ENCODE measurements around the gene SLITRK3. TPM values are rescaled to one million over a fixed set of nuclear protein-coding genes. Genes with fewer than 3 reads are reported as not detected.

The SLITRK3 gene
- total and polyA plus RNA-seq, 8 donors = 0.02 to 0.12 (median 0.03) TPM; not detected in 4

DNA sequence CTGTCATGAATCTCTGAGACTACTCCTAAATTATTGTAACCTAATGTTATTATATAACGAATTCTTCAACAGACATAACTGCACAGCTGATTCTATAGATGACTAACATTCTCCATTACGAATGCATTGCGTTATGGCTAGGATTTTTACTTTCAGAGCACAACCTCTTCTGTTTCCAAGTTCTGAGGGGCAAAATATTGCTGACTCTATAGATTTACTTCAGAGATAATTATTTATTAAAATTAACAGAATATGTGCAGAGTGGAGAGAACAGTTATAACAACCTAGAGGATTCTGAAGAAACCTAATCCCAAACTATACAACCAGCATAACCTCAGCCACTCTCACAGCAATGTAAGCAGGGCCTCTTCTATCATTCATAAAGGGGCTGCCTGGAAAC is 25.9 kb downstream of the SLITRK3 start:
- TF ChIP-seq, protein P1, sequence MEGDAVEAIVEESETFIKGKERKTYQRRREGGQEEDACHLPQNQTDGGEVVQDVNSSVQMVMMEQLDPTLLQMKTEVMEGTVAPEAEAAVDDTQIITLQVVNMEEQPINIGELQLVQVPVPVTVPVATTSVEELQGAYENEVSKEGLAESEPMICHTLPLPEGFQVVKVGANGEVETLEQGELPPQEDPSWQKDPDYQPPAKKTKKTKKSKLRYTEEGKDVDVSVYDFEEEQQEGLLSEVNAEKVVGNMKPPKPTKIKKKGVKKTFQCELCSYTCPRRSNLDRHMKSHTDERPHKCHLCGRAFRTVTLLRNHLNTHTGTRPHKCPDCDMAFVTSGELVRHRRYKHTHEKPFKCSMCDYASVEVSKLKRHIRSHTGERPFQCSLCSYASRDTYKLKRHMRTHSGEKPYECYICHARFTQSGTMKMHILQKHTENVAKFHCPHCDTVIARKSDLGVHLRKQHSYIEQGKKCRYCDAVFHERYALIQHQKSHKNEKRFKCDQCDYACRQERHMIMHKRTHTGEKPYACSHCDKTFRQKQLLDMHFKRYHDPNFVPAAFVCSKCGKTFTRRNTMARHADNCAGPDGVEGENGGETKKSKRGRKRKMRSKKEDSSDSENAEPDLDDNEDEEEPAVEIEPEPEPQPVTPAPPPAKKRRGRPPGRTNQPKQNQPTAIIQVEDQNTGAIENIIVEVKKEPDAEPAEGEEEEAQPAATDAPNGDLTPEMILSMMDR (IDR thresholded peaks at IDR 0.05) = no peak
- 89 to 96% methylated on average over 3 of the region's 3 CpGs for WGBS, 2 donors
- Histone ChIP-seq H3K4me1 (no peaks in the 10 kb centered on the region), H3K4me3 (no peak overlapping the region), H3K27me3 (no peaks in the 10 kb centered on the region), H3K27ac (no peak overlapping the region), H3K36me3 (no peaks in the 10 kb centered on the region), H3K9me3 (no peaks in the 10 kb centered on the region)
- FAIRE-seq (no peak), ATAC-seq (no peak), DNase-seq (no peak)
- intact Hi-C loops (cut with DNase I) = no loop called here

DNA sequence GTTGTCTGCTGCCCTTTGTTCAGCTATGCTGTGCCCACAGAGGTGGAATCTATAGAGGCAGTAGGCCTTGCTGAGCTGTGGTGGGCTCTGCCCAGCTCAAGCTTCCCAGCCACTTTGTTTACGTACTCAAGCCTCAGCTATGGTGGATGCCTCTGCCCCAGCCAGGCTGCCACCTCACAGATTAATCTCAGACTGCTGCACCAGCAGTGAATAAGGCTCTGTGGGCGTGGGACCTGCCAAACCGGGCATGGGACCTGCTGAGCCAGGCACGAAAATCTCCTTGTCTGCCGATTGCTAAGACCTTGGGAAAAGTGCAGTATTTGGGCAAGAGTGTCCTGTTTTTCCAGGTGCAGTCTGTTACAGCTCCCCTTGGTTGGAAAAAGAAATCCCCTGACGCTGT is 26.8 kb downstream of the SLITRK3 start:
- DNase-seq (no peak), ATAC-seq (no peak), FAIRE-seq (no peak)
- TF ChIP-seq, protein P1 (IDR thresholded peaks at IDR 0.05) = no peak
- H3K4me1 ChIP-seq = no peaks in the 10 kb centered on the region
- H3K27ac ChIP-seq = no peak overlapping the region
- H3K9me3 ChIP-seq = no peaks in the 10 kb centered on the region
- 82 to 90% methylated on average over 6 of the region's 6 CpGs for WGBS, 2 donors
- no peak overlapping the region for H3K4me3 ChIP-seq
- H3K27me3 ChIP-seq = no peaks in the 10 kb centered on the region
- H3K36me3 ChIP-seq = no peaks in the 10 kb centered on the region
- intact Hi-C loops (cut with DNase I) = no loop called here

GRCh38 chr3:165162883-165163282 is 33.3 kb downstream of the SLITRK3 start:
- peaks cover 0 to 10% (median 8%) of the 10 kb centered on the region in 3 donors for H3K4me1 ChIP-seq
- TF ChIP-seq, protein P1 (IDR thresholded peaks at IDR 0.05) = no peak
- H3K27ac ChIP-seq = no peak overlapping the region
- H3K27me3 ChIP-seq = no peaks in the 10 kb centered on the region
- H3K9me3 ChIP-seq = no peaks in the 10 kb centered on the region
- no peaks in the 10 kb centered on the region for H3K36me3 ChIP-seq
- no peak for ATAC-seq
- H3K4me3 ChIP-seq = no peak overlapping the region
- FAIRE-seq = peak; percentile 29
- no peak for DNase-seq
- intact Hi-C loops (cut with DNase I) = no loop called here
- 0 to 94% methylated on average over 1 of the region's 1 CpG for WGBS, 2 donors

DNA sequence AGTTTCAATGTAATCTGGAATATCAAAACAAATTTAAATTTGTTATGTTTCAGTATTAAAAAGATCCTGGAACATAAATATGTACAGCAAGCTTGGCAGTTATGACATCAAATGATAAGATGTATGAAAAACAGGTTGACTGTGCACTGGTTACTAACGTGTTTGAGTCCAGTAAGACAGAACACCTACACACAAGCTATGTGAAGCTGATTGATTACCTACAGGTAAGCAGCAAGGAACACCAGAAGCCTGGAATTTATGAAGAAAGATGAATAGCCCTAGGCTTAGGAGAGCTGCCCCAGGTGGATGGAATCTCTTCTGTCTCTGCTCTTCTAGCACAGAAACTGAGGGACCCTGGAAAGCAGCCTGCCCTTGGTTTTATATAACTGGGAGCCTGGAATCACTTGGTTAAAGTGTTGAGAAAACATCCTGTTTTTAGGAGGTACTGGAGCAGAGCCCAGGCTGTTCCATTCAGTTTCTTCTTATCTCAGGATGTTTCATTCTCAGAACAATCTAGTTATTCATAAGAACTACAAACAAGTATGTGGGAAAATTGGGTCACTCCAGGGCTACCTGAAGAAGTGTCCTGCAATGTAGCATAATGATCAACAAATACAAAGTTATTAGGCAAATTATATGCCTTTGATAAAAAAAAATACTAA is 36.3 kb downstream of the SLITRK3 start:
- FAIRE-seq = no peak
- H3K4me1 ChIP-seq = peaks cover 0 to 10% (median 8%) of the 10 kb centered on the region in 3 donors
- peak in 2 of 6 donors; percentile 7 to 13 for DNase-seq
- 9 to 13% methylated on average over 1 of the region's 1 CpG for WGBS, 2 donors
- no peaks in the 10 kb centered on the region for H3K27me3 ChIP-seq
- TF ChIP-seq, protein P1 (IDR thresholded peaks at IDR 0.05) = no peak
- intact Hi-C loops (cut with DNase I) = no loop called here
- no peak overlapping the region for H3K4me3 ChIP-seq
- ATAC-seq = peak; percentile 47 to 79 (median 72)
- H3K36me3 ChIP-seq = no peaks in the 10 kb centered on the region
- peak overlapping the region in 2 of 4 donors; percentile 9 to 31 for H3K27ac ChIP-seq
- H3K9me3 ChIP-seq = no peaks in the 10 kb centered on the region

GRCh38 chr3:165158011-165158410 is 38.2 kb downstream of the SLITRK3 start:
- no peak for ATAC-seq

More at GRCh38 chr3:165158011-165158410, 38.2 kb downstream of the SLITRK3 start:
- intact Hi-C loops (cut with DNase I) = no loop called here
- no peak overlapping the region for H3K27ac ChIP-seq
- TF ChIP-seq, protein P1 (IDR thresholded peaks at IDR 0.05) = no peak
- H3K9me3 ChIP-seq = no peaks in the 10 kb centered on the region
- no peaks in the 10 kb centered on the region for H3K36me3 ChIP-seq
- FAIRE-seq (peak; percentile 69), DNase-seq (no peak)
- no peaks in the 10 kb centered on the region for H3K27me3 ChIP-seq
- 88 to 93% methylated on average over 2 of the region's 2 CpGs for WGBS, 2 donors
- peaks cover 0 to 10% (median 8%) of the 10 kb centered on the region in 3 donors for H3K4me1 ChIP-seq
- H3K4me3 ChIP-seq = no peak overlapping the region

All from pancreas (tissue), 10 donors.